ENCODE measurements around the gene LRRC4C. TPM values are rescaled to one million over a fixed set of nuclear protein-coding genes. Genes with fewer than 3 reads are reported as not detected.

Gene LRRC4C
- total RNA-seq, 3 donors from 2014 or later (not counting 1 experiment from before 2014, with no cell fraction given), result not detected

GRCh38 chr11:40186437-40187263 lies 1272.8 kb downstream of the LRRC4C start:
- no peak for TF ChIP-seq CTCF (IDR thresholded peaks at IDR 0.05)
- Histone ChIP-seq H3K36me3 (ENCODE audit: control insufficient read depth, insufficient read depth, low read length) (no peaks in the 10 kb centered on the region), H3K27ac (ENCODE audit: low read length) (no peak overlapping the region), H3K27me3 (ENCODE audit: control insufficient read depth, insufficient read depth, low read length) (no peaks in the 10 kb centered on the region), H3K4me1 (ENCODE audit: control insufficient read depth, insufficient read depth, low read length) (no peaks in the 10 kb centered on the region), H3K9me3 (ENCODE audit: control insufficient read depth, insufficient read depth, low read length) (no peaks in the 10 kb centered on the region), H3K4me3 (ENCODE audit: low read length) (no peak overlapping the region)
- 65% methylated on average over 12 of the region's 13 CpGs for WGBS (ENCODE audit: insufficient coverage)
- Mint-ChIP-seq H3K27me3 (ENCODE audit: low read depth in 2 of 2) (no peaks in the 10 kb centered on the region), H3K36me3 (no peaks in the 10 kb centered on the region), H3K4me3 (no peak overlapping the region), H3K27ac (no peak overlapping the region), H3K4me1 (no peaks in the 10 kb centered on the region), H3K9me3 (peaks cover 9 to 13% of the 10 kb centered on the region in 2 donors)
- ATAC-seq (no peak), DNase-seq (no peak)
- intact Hi-C loops (cut with micrococcal nuclease), result no loop called here

GRCh38 chr11:40185793-40186192 lies 1273.7 kb downstream of the LRRC4C start:
- Histone ChIP-seq H3K9me3 (ENCODE audit: control insufficient read depth, insufficient read depth, low read length) (no peaks in the 10 kb centered on the region), H3K4me3 (ENCODE audit: low read length) (no peak overlapping the region), H3K27ac (ENCODE audit: low read length) (no peak overlapping the region), H3K36me3 (ENCODE audit: control insufficient read depth, insufficient read depth, low read length) (no peaks in the 10 kb centered on the region), H3K4me1 (ENCODE audit: control insufficient read depth, insufficient read depth, low read length) (no peaks in the 10 kb centered on the region), H3K27me3 (ENCODE audit: control insufficient read depth, insufficient read depth, low read length) (no peaks in the 10 kb centered on the region)
- intact Hi-C loops (cut with micrococcal nuclease), result no loop called here
- DNase-seq (no peak), ATAC-seq (no peak)
- H3K9me3 Mint-ChIP-seq, result peaks cover 13 to 15% of the 10 kb centered on the region in 2 donors
- H3K36me3 Mint-ChIP-seq, result no peaks in the 10 kb centered on the region
- no peaks in the 10 kb centered on the region for H3K27me3 Mint-ChIP-seq (ENCODE audit: low read depth in 2 of 2)
- no peak overlapping the region for H3K4me3 Mint-ChIP-seq
- no peaks in the 10 kb centered on the region for H3K4me1 Mint-ChIP-seq
- no peak overlapping the region for H3K27ac Mint-ChIP-seq
- no peak for TF ChIP-seq CTCF (IDR thresholded peaks at IDR 0.05)
- WGBS (ENCODE audit: insufficient coverage), result 70% methylated on average over 3 of the region's 4 CpGs

DNA sequence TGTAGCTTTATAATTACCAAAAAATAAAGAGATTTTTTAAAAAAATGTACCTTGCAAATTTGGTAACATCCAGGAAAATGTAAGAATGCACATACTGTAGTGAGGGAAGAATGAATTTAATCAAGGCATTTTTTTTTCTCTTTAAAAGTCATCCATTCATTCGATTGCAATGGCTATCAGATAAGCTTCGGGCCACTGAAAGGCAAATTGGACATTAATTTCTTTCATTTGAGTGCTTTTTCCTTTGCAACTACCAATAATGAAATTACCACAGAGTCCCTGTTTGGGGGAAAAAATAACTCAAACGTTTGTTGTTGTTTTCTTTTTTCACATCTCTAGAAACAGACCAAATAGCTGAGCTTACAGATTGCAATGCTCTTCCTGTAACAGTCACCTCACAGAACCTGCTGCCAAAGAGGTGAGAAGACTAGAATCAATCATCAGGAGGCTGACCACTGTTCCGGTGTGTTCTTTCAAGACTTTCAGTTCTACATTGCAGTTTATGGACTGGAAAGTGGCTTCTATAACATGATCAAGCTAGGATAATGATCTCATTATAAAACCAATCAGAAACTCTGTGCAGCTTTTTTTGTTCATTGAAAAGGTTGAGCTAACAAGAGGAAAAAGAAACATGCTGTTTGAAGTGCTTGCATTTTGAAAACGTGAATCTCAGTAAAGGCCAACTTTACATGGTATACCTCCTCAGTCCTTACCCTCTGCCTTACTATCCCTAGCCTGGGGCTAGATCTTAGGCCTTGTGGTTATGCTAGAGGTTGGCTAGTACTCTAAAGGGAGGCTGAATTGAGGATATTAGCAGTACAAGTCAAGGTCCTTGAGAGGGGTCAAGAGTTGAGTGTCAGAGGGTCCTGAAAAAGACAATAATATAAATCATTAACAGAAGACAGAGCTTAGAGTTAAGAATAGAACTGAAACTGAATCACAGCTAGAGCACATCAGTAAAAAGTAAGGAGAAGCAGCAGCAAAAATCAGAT lies 1276.1 kb downstream of the LRRC4C start:
- Histone ChIP-seq H3K4me3 (ENCODE audit: low read length) (no peak overlapping the region), H3K36me3 (ENCODE audit: control insufficient read depth, insufficient read depth, low read length) (no peaks in the 10 kb centered on the region), H3K9me3 (ENCODE audit: control insufficient read depth, insufficient read depth, low read length) (peaks cover 6% of the 10 kb centered on the region), H3K27ac (ENCODE audit: low read length) (no peak overlapping the region), H3K27me3 (ENCODE audit: control insufficient read depth, insufficient read depth, low read length) (no peaks in the 10 kb centered on the region), H3K4me1 (ENCODE audit: control insufficient read depth, insufficient read depth, low read length) (no peaks in the 10 kb centered on the region)
- ATAC-seq (no peak), DNase-seq (no peak)
- Mint-ChIP-seq H3K27ac (no peak overlapping the region), H3K4me3 (no peak overlapping the region), H3K36me3 (no peaks in the 10 kb centered on the region), H3K4me1 (no peaks in the 10 kb centered on the region), H3K27me3 (ENCODE audit: low read depth in 2 of 2) (no peaks in the 10 kb centered on the region), H3K9me3 (peaks cover 16 to 19% of the 10 kb centered on the region in 2 donors)
- WGBS (ENCODE audit: insufficient coverage), result 64% methylated on average over 3 of the region's 5 CpGs
- no peak for TF ChIP-seq CTCF (IDR thresholded peaks at IDR 0.05)
- intact Hi-C loops (cut with micrococcal nuclease), result no loop called here

Data from natural killer cell (primary cell).